PC-3 (cell line): Measurements from ENCODE around the gene MYEOV. TPM values are rescaled to one million over a fixed set of nuclear protein-coding genes. Genes with fewer than 3 reads are reported as not detected.
A peak's percentile ranks its signal among the peaks of the same experiment; 100 is the strongest.

ENCODE experiments used
- ATAC-seq: fragments of 200-7000 bp; cut with Tn5 transposase; 2 replicates; pipeline ENCODE4 v1.9.1; 2020; ENCODE audit warnings: mild to moderate bottlenecking, moderate library complexity
- BruUV-seq: library from RNA; stranded (reverse); fragments of 400-500 nt; replicated peaks from 2 replicates; lab custom pipeline; 2021; lab: Mats Ljungman, UMichigan
- CTCF ChIA-PET: fragments of 300-600 bp; sonication (Branson Sonifier 250); formaldehyde crosslinking; loops from one replicate; lab custom pipeline; 2022; ENCODE audit warnings: antibody characterized with exemption; lab: Charles Lee
- POLR2A ChIA-PET: fragments of 300-600 bp; sonication (Branson Sonifier 250); formaldehyde crosslinking; loops from one replicate; lab custom pipeline; 2022; ENCODE audit warnings: antibody characterized with exemption; ENCODE audit not compliant: unreplicated experiment; lab: Charles Lee
- DNase-seq: peaks from one replicate; pipeline ENCODE4 v3.0.0-alpha.2; 2015
- H2AFZ ChIP-seq: fragments of 300-600 bp; sonication (generic); 2 replicates; pipeline ENCODE4 v1.6.0; 2016; ENCODE audit warnings: antibody characterized with exemption, low read length
- H3F3A ChIP-seq: fragments of 300-600 bp; sonication (generic); one replicate; pipeline ENCODE4 v1.6.0; 2017; ENCODE audit warnings: antibody characterized with exemption, low read length, control low read depth, mild to moderate bottlenecking; ENCODE audit not compliant: unreplicated experiment
- H3K27ac ChIP-seq: fragments of 300-600 bp; sonication (generic); 2 replicates; pipeline ENCODE4 v1.5.1; 2016; ENCODE audit warnings: mild to moderate bottlenecking, low read length
- H3K27me3 ChIP-seq: fragments of 300-600 bp; sonication (generic); 2 replicates; pipeline ENCODE4 v1.6.1; 2016; ENCODE audit warnings: low read length, mixed read lengths
- H3K36me3 ChIP-seq: fragments of 300-600 bp; sonication (generic); 2 replicates; pipeline ENCODE4 v1.6.1; 2016; ENCODE audit warnings: low read depth, mixed run types, low read length, mixed read lengths
- H3K4me1 ChIP-seq: fragments of 300-600 bp; sonication (generic); 2 replicates; pipeline ENCODE4 v1.5.1; 2016; ENCODE audit warnings: low read length; ENCODE audit not compliant: insufficient read depth
- H3K4me2 ChIP-seq: fragments of 300-600 bp; sonication (generic); 2 replicates; pipeline ENCODE4 v1.6.0; 2016; ENCODE audit warnings: low read length
- H3K4me3 ChIP-seq: fragments of 300-600 bp; sonication (generic); 2 replicates; pipeline ENCODE4 v1.5.1; 2016; ENCODE audit warnings: mild to moderate bottlenecking, low read length, mixed read lengths
- H3K79me2 ChIP-seq: fragments of 300-600 bp; sonication (generic); 2 replicates; pipeline ENCODE4 v1.6.1; 2017; ENCODE audit warnings: low read length, mixed read lengths
- H3K9ac ChIP-seq: fragments of 300-600 bp; sonication (generic); 2 replicates; pipeline ENCODE4 v1.6.0; 2016; ENCODE audit warnings: mild to moderate bottlenecking, low read length
- H3K9me2 ChIP-seq: fragments of 300-600 bp; sonication (generic); replicated peaks from 2 replicates; pipeline ENCODE4 v1.6.1; 2016; ENCODE audit warnings: mixed run types, low read length, mixed read lengths
- H3K9me3 ChIP-seq: fragments of 300-600 bp; sonication (generic); 2 replicates; pipeline ENCODE4 v1.6.1; 2016; ENCODE audit warnings: low read length, mixed read lengths
- H4K20me1 ChIP-seq: fragments of 300-600 bp; sonication (generic); 2 replicates; pipeline ENCODE4 v1.6.1; 2016; ENCODE audit warnings: low read length, mixed read lengths
- CTCF ChIP-seq: fragments of 300-600 bp; sonication (generic); conservative IDR thresholded peaks from 2 replicates; pipeline ENCODE4 v1.5.1; 2017; ENCODE audit warnings: antibody characterized with exemption, low read depth, mild to moderate bottlenecking, low read length
- EZH2 ChIP-seq: fragments of 300-600 bp; sonication (generic); IDR thresholded peaks from one replicate; pipeline ENCODE4 v1.6.1; 2017; ENCODE audit warnings: antibody characterized with exemption, mild to moderate bottlenecking, low read length; ENCODE audit not compliant: unreplicated experiment
- EZH2phosphoT487 ChIP-seq: fragments of 300-600 bp; sonication (generic); IDR thresholded peaks from 2 replicates; pipeline ENCODE4 v1.6.1; 2018; ENCODE audit warnings: mild to moderate bottlenecking, antibody characterized with exemption, low read length, borderline replicate concordance
- intact Hi-C: fragments of 100-400 bp; cut with micrococcal nuclease; formaldehyde crosslinking; loops from 2 replicates; pipeline ENCODE4 v1.9.0; 2023
- total RNA-seq: library from RNA; depleted of rRNA; stranded (reverse); fragments of >200 nt; gene quantifications from 2 replicates; pipeline ENCODE4 v1.2.3, GENCODE V29; 2014

Gene MYEOV
- total RNA-seq, 1 experiment from 2014 or later: 59.0 TPM

- ChIA-PET CTCF (no interaction called here), POLR2A (interaction anchor here (0.6 kb wide), 1 partner anchor 48 kb away, joined by 4 read pairs; no protein-coding TSS in a partner anchor)
- Histone ChIP-seq H3K4me3 (no peak overlapping the region), H3K4me2 (no peak overlapping the region), H3K9me2 (no peaks in the 10 kb centered on the region), H3K27me3 (no peaks in the 10 kb centered on the region), H3K9ac (no peak overlapping the region), H3K79me2 (no peaks in the 10 kb centered on the region), H4K20me1 (no peaks in the 10 kb centered on the region), H2AFZ (no peak overlapping the region), H3K9me3 (peaks cover 8% of the 10 kb centered on the region), H3F3A (no peaks in the 10 kb centered on the region), H3K4me1 (no peaks in the 10 kb centered on the region), H3K36me3 (peaks cover 5% of the 10 kb centered on the region; the same call in 1 of the 2 replicates), H3K27ac (no peak overlapping the region)
- TF ChIP-seq EZH2 (no peak), CTCF (no peak), EZH2phosphoT487 (no peak)
- intact Hi-C loops: no loop called here
- ATAC-seq (no peak; the same call in 1 of the 2 replicates), DNase-seq (peak; percentile 12)
- BruUV-seq: no TSS peak
These were observed 43.5 kb upstream of the MYEOV start for GRCh38 chr11:69250186-69251056.

- H3K9me2 ChIP-seq: no peaks in the 10 kb centered on the region
- no peak overlapping the region for H3K4me3 ChIP-seq
- intact Hi-C loops: no loop called here
- no peaks in the 10 kb centered on the region for H4K20me1 ChIP-seq
- BruUV-seq: no TSS peak
- no peaks in the 10 kb centered on the region for H3F3A ChIP-seq
- no peak overlapping the region for H3K9ac ChIP-seq
- H3K27ac ChIP-seq: no peak overlapping the region
- peaks cover 5% of the 10 kb centered on the region; the same call in 1 of the 2 replicates for H3K36me3 ChIP-seq
- no peak overlapping the region for H3K4me2 ChIP-seq
- ChIA-PET POLR2A (interaction anchor here (0.6 kb wide), 1 partner anchor 48 kb away, joined by 4 read pairs; no protein-coding TSS in a partner anchor), CTCF (no interaction called here)
- H3K9me3 ChIP-seq: peaks cover 8% of the 10 kb centered on the region
- no peaks in the 10 kb centered on the region for H3K27me3 ChIP-seq
- DNase-seq: no peak
- ATAC-seq: no peak
- H2AFZ ChIP-seq: no peak overlapping the region
- no peaks in the 10 kb centered on the region for H3K4me1 ChIP-seq
- H3K79me2 ChIP-seq: no peaks in the 10 kb centered on the region
- TF ChIP-seq EZH2: no peak
- no peak for TF ChIP-seq EZH2phosphoT487
- TF ChIP-seq CTCF: no peak
These were observed 42.9 kb upstream of the MYEOV start for GRCh38 chr11:69251057-69251393.
